22Rv1 (cell line): ENCODE data around the gene FOXA3.

Experiments used
- CTCF ChIP-seq: fragments of 450-650 bp; IDR thresholded peaks from 2 replicates; pipeline ENCODE4 v1.5.1; 2017; ENCODE audit warnings: mild to moderate bottlenecking
- ZFX ChIP-seq: fragments of 450-650 bp; IDR thresholded peaks from 2 replicates; pipeline ENCODE4 v1.6.1; 2017; ENCODE audit warnings: antibody characterized with exemption, borderline replicate concordance

GRCh38 chr19:45882652-45883585 lies 18.8 kb downstream of the FOXA3 start:
- TF ChIP-seq CTCF (peak; percentile 97), ZFX (no peak)
